Measurements from ENCODE around the gene FOXO3.

The FOXO3 gene

GRCh38 chr6:108574457-108575141, 13.9 kb downstream of the FOXO3 start:
- H3K9me3 ChIP-seq, result no peaks in the 10 kb centered on the region
- H3K4me1 ChIP-seq (ENCODE audit: control insufficient read depth in 1 of 2, insufficient read depth in 1 of 2, low read depth in 1 of 2, low read length in 1 of 2), result peaks cover 31 to 59% of the 10 kb centered on the region in 2 experiments
- H3K27ac ChIP-seq, result peak overlapping the region; percentile 54
- no peaks in the 10 kb centered on the region for H3K27me3 ChIP-seq
- no peak overlapping the region for H3K4me3 ChIP-seq (ENCODE audit: low read depth in 1 of 2, low read length in 1 of 2)
- no peak for TF ChIP-seq CTCF (IDR thresholded peaks at IDR 0.05)
- H3K36me3 ChIP-seq, result peaks cover 36% of the 10 kb centered on the region

- TF ChIP-seq CTCF (IDR thresholded peaks at IDR 0.05), result no peak
- Histone ChIP-seq H3K36me3 (peaks cover 22% of the 10 kb centered on the region), H3K4me1 (ENCODE audit: control insufficient read depth in 1 of 2, insufficient read depth in 1 of 2, low read depth in 1 of 2, low read length in 1 of 2) (peaks cover 33 to 57% of the 10 kb centered on the region in 2 experiments), H3K9me3 (no peaks in the 10 kb centered on the region), H3K4me3 (ENCODE audit: low read depth in 1 of 2, low read length in 1 of 2) (no peak overlapping the region), H3K27ac (peak overlapping the region; percentile 76), H3K27me3 (no peaks in the 10 kb centered on the region)
Observed at GRCh38 chr6:108575905-108576494, 15.3 kb downstream of the FOXO3 start.

GRCh38 chr6:108576709-108577108, 16.0 kb downstream of the FOXO3 start:
- H3K36me3 ChIP-seq, result peaks cover 15% of the 10 kb centered on the region
- H3K4me3 ChIP-seq (ENCODE audit: low read depth in 1 of 2, low read length in 1 of 2), result no peak overlapping the region
- H3K27ac ChIP-seq, result peak overlapping the region; percentile 76
- no peak for TF ChIP-seq CTCF (IDR thresholded peaks at IDR 0.05)
- H3K27me3 ChIP-seq, result no peaks in the 10 kb centered on the region
- no peaks in the 10 kb centered on the region for H3K9me3 ChIP-seq
- peaks cover 34 to 57% of the 10 kb centered on the region in 2 experiments for H3K4me1 ChIP-seq (ENCODE audit: control insufficient read depth in 1 of 2, insufficient read depth in 1 of 2, low read depth in 1 of 2, low read length in 1 of 2)

- H3K4me1 ChIP-seq (ENCODE audit: control insufficient read depth in 1 of 2, insufficient read depth in 1 of 2, low read depth in 1 of 2, low read length in 1 of 2), result peaks cover 35 to 71% of the 10 kb centered on the region in 2 experiments
- H3K27me3 ChIP-seq, result no peaks in the 10 kb centered on the region
- no peak for TF ChIP-seq CTCF (IDR thresholded peaks at IDR 0.05)
- no peak overlapping the region for H3K27ac ChIP-seq
- peaks cover 10% of the 10 kb centered on the region for H3K36me3 ChIP-seq
- H3K9me3 ChIP-seq, result no peaks in the 10 kb centered on the region
- no peak overlapping the region for H3K4me3 ChIP-seq (ENCODE audit: low read depth in 1 of 2, low read length in 1 of 2)
Observed at GRCh38 chr6:108578166-108578565, 17.4 kb downstream of the FOXO3 start.

- H3K36me3 ChIP-seq, result peaks cover 7% of the 10 kb centered on the region
- peaks cover 35 to 77% of the 10 kb centered on the region in 2 experiments for H3K4me1 ChIP-seq (ENCODE audit: control insufficient read depth in 1 of 2, insufficient read depth in 1 of 2, low read depth in 1 of 2, low read length in 1 of 2)
- no peak for TF ChIP-seq CTCF (IDR thresholded peaks at IDR 0.05)
- H3K9me3 ChIP-seq, result no peaks in the 10 kb centered on the region
- no peaks in the 10 kb centered on the region for H3K27me3 ChIP-seq
- H3K4me3 ChIP-seq (ENCODE audit: low read depth in 1 of 2, low read length in 1 of 2), result no peak overlapping the region
- H3K27ac ChIP-seq, result peak overlapping the region; percentile 21
Observed at GRCh38 chr6:108578595-108579327, 18.0 kb downstream of the FOXO3 start.

All from neutrophil (primary cell).